ENCODE data around the gene SMARCD3. TPM values are rescaled to one million over a fixed set of nuclear protein-coding genes. Genes with fewer than 3 reads are reported as not detected.

The SMARCD3 gene
- polyA plus RNA-seq, 3 donors, result 104 to 183 (median 112) TPM

GRCh38 chr7:151189038-151189437 lies 59.5 kb downstream of the SMARCD3 start:
- H3K4me1 ChIP-seq (ENCODE audit: control insufficient read depth in 1 of 2, insufficient read depth in 2 of 2, low read length in 2 of 2), result no peaks in the 10 kb centered on the region
- no peak overlapping the region for H3K27ac Mint-ChIP-seq
- peaks cover 0 to 1% (median 0%) of the 10 kb centered on the region in 7 donors for H3K9me3 Mint-ChIP-seq
- H3K27me3 Mint-ChIP-seq (ENCODE audit: low read depth in 3 of 3), result peaks cover 3 to 16% (median 12%) of the 10 kb centered on the region in 3 donors
- intact Hi-C loops (cut with micrococcal nuclease), result no loop called here
- H3K36me3 ChIP-seq (replicated peaks in 1 of 2; ENCODE audit: control insufficient read depth in 1 of 2, insufficient read depth in 2 of 2, low read length in 2 of 2), result no peaks in the 10 kb centered on the region
- no peaks in the 10 kb centered on the region for H3K9me3 ChIP-seq (replicated peaks in 1 of 2; ENCODE audit: control insufficient read depth in 1 of 2, insufficient read depth in 1 of 2, low read length in 2 of 2)
- H3K4me3 Mint-ChIP-seq, result no peak overlapping the region
- TF ChIP-seq CTCF (IDR thresholded peaks at IDR 0.05), result no peak
- no peaks in the 10 kb centered on the region for H4K20me1 ChIP-seq (ENCODE audit: insufficient read depth, low read length)
- DNase-seq, result no peak
- H3K9ac ChIP-seq (ENCODE audit: insufficient read depth, low read length, poor library complexity, severe bottlenecking), result no peak overlapping the region
- no peaks in the 10 kb centered on the region for H3K79me2 ChIP-seq (ENCODE audit: insufficient read depth, low read length)
- no peak overlapping the region for H3K4me3 ChIP-seq (replicated peaks in 1 of 3; ENCODE audit: low read depth in 2 of 3, low read length in 3 of 3)
- no peak overlapping the region for H3K27ac ChIP-seq (ENCODE audit: low read depth in 1 of 2, low read length in 2 of 2)
- no peak overlapping the region for H2AFZ ChIP-seq (ENCODE audit: insufficient read depth, low read depth, low read length, poor library complexity, severe bottlenecking)
- H3K36me3 Mint-ChIP-seq, result no peaks in the 10 kb centered on the region
- no peak overlapping the region for H3K4me2 ChIP-seq (replicated peaks; ENCODE audit: extremely low read depth, low read length, poor library complexity, severe bottlenecking)
- H3K4me1 Mint-ChIP-seq, result no peaks in the 10 kb centered on the region
- WGBS (ENCODE audit: insufficient coverage), result 100% methylated on average over 1 of the region's 4 CpGs
- no peaks in the 10 kb centered on the region for H3K27me3 ChIP-seq (ENCODE audit: control insufficient read depth in 2 of 2, insufficient read depth in 2 of 2, low read length in 2 of 2)

Other genes with a start within 250 kb of the SMARCD3 start
- under 1 TPM in 2 of 3 donors, not detected in 1; 0.21 to 0.30 TPM for gene ATG9B, start 224.2 kb downstream of the SMARCD3 start, polyA plus RNA-seq
- gene ABCB8, start 220.2 kb downstream of the SMARCD3 start, polyA plus RNA-seq, result 10 to 100 TPM in 1 of 3 donors, 1 to 10 TPM in 2; 9.3 to 19.9 (median 9.5) TPM
- gene ASIC3, start 200.2 kb downstream of the SMARCD3 start, polyA plus RNA-seq, result 1 to 10 TPM in 1 of 3 donors, not detected in 2; 2.0 TPM
- gene CDK5, start 190.8 kb downstream of the SMARCD3 start, polyA plus RNA-seq, result 10 to 100 TPM; 14.9 to 31.2 (median 24.9) TPM
- 100 to 1,000 TPM in 1 of 3 donors, 10 to 100 TPM in 2; 21.6 to 132 (median 23.8) TPM for gene SLC4A2, start 189.1 kb downstream of the SMARCD3 start, polyA plus RNA-seq
- 100 to 1,000 TPM in 1 of 3 donors, 10 to 100 TPM in 2; 34.7 to 110 (median 38.6) TPM for gene FASTK, start 167.9 kb downstream of the SMARCD3 start, polyA plus RNA-seq
- gene TMUB1, start 165.2 kb downstream of the SMARCD3 start, polyA plus RNA-seq, result 10 to 100 TPM; 17.4 to 28.2 (median 19.8) TPM
- gene AGAP3, start 162.2 kb downstream of the SMARCD3 start, polyA plus RNA-seq, result 100 to 1,000 TPM in 1 of 3 donors, 1 to 10 TPM in 2; 6.4 to 133 (median 6.8) TPM
- gene GBX1, start 81.0 kb downstream of the SMARCD3 start, polyA plus RNA-seq, result not detected
- not detected for gene ASB10, start 61.4 kb downstream of the SMARCD3 start, polyA plus RNA-seq
- not detected for gene H2BK1, start 38.2 kb downstream of the SMARCD3 start, polyA plus RNA-seq
- 10 to 100 TPM; 18.0 to 22.0 (median 21.1) TPM for gene ABCF2, start 21.5 kb downstream of the SMARCD3 start, polyA plus RNA-seq
- gene CHPF2, start 16.2 kb downstream of the SMARCD3 start, polyA plus RNA-seq, result 10 to 100 TPM; 34.4 to 38.0 (median 36.0) TPM
- 10 to 100 TPM; 32.0 to 39.2 (median 37.2) TPM for gene NUB1, start 93.1 kb upstream of the SMARCD3 start, polyA plus RNA-seq
- under 1 TPM; 0.11 to 0.30 (median 0.24) TPM for gene WDR86, start 161.3 kb upstream of the SMARCD3 start, polyA plus RNA-seq
- gene CRYGN, start 191.4 kb upstream of the SMARCD3 start, polyA plus RNA-seq, result not detected

All from CD14-positive monocyte (primary cell).